Measurements from ENCODE around the gene CNTNAP2. TPM values are rescaled to one million over a fixed set of nuclear protein-coding genes. Genes with fewer than 3 reads are reported as not detected.
"Not testable (repeated sequence)": the region's sequence is repeated elsewhere in the genome, so short reads cannot be mapped to it uniquely, and the experiment has no call there.

CNTNAP2 gene
- total and polyA plus RNA-seq, 2 of the 8 experiments (the other 6 are each of a cell fraction or from before 2014, with no cell fraction given) = 27.9 to 71.0 TPM

GRCh38 chr7:146905746-146906145 lies 789.1 kb downstream of the CNTNAP2 start:
- H2BK12ac ChIP-seq (ENCODE audit: low read depth, low read length); H3K4me3 ChIP-seq (ENCODE audit: extremely low read depth in 1 of 4, insufficient read depth in 2 of 4, low read depth in 3 of 4, low read length in 4 of 4); H3K79me1 ChIP-seq (ENCODE audit: low read depth, low read length); H2BK20ac ChIP-seq (ENCODE audit: low read length); H3K56ac ChIP-seq (replicated peaks; ENCODE audit: insufficient read length, low read depth, low read length); H4K91ac ChIP-seq (replicated peaks; ENCODE audit: insufficient read length, low read length); H3K23ac ChIP-seq (ENCODE audit: insufficient read length); H3K36me3 ChIP-seq (ENCODE audit: control insufficient read depth in 2 of 4, insufficient read depth in 4 of 4, low read length in 3 of 4); H4K8ac ChIP-seq (ENCODE audit: extremely low read depth, insufficient read depth, low read length); H3K23me2 ChIP-seq (ENCODE audit: low read depth, low read length); H3K9me3 ChIP-seq (ENCODE audit: insufficient read depth in 2 of 2, low read depth in 1 of 2, low read length in 1 of 2); H3K27ac ChIP-seq (ENCODE audit: low read depth, low read length); FAIRE-seq; H2BK5ac ChIP-seq (ENCODE audit: low read depth, low read length); H3K79me2 ChIP-seq (ENCODE audit: control insufficient read depth in 1 of 2, insufficient read depth in 2 of 2, low read length in 2 of 2); H2BK15ac ChIP-seq (ENCODE audit: low read length); H3K4me2 ChIP-seq (ENCODE audit: insufficient read depth in 1 of 2, low read depth in 2 of 2, low read length in 2 of 2); H2BK120ac ChIP-seq (replicated peaks; ENCODE audit: low read depth, low read length); H3K18ac ChIP-seq (ENCODE audit: extremely low read depth, low read length); H3K9ac ChIP-seq (replicated peaks in 1 of 4; ENCODE audit: extremely low read depth in 1 of 4, low read depth in 3 of 4, low read length in 3 of 4); H3K27me3 ChIP-seq (replicated peaks in 1 of 4; ENCODE audit: control insufficient read depth in 3 of 4, extremely low read depth in 1 of 4, insufficient read depth in 3 of 4, low read length in 3 of 4); CTCF ChIA-PET (ENCODE audit: partially characterized antibody); H3K4me1 ChIP-seq (replicated peaks in 1 of 4; ENCODE audit: control insufficient read depth in 3 of 4, insufficient read depth in 4 of 4, low read length in 3 of 4); H4K20me1 ChIP-seq (replicated peaks in 1 of 2; ENCODE audit: control insufficient read depth in 1 of 2, insufficient read depth in 2 of 2, low read length in 2 of 2); H4K5ac ChIP-seq (ENCODE audit: insufficient read length, low read depth, low read length); H3K14ac ChIP-seq (ENCODE audit: insufficient read length); H2AFZ ChIP-seq (ENCODE audit: low read length); H2AK5ac ChIP-seq (ENCODE audit: low read depth, low read length); H3K4ac ChIP-seq (replicated peaks; ENCODE audit: insufficient read length, low read depth, low read length): not testable (repeated sequence)
- POLR2A ChIA-PET (ENCODE audit: partially characterized antibody) = interaction anchor here (1.1 kb wide), 1 partner anchor 31 kb away, joined by 4 read pairs; no protein-coding TSS in a partner anchor
- DNase-seq (ENCODE audit: low read depth in 1 of 2, low spot score in 2 of 2) = peak in 1 of 2 experiments; percentile 48
- WGBS, 2 experiments (ENCODE audit: extremely low coverage in 1 of 2, insufficient coverage in 1 of 2, insufficient read length in 1 of 2, insufficient replicate concordance in 2 of 2, low coverage in 1 of 2, low lambda C conversion rate in 2 of 2, missing lambda C conversion rate in 1 of 2) = 93% methylated on average over 16 of the region's 24 CpGs; no CpG with 5 or more reads in 1 of the 2 experiments
- TF ChIP-seq YY1 (IDR thresholded peaks at IDR 0.05; ENCODE audit: low read depth, low read length) = 0 out of 2 replicates have a peak, but pooled peaks have one; percentile 17
